NB4 (cell line): ENCODE measurements around the gene RCAN2.

Experiments used
- CTCF ChIP-seq: IDR thresholded peaks from one replicate; pipeline ENCODE4 v1.5.1; 2012; ENCODE audit warnings: low read depth, low read length
- MAX ChIP-seq: IDR thresholded peaks from 2 replicates; pipeline ENCODE4 v1.6.1; 2011; ENCODE audit warnings: low read depth, low read length
- MYC ChIP-seq: IDR thresholded peaks from 2 replicates; pipeline ENCODE4 v1.6.1; 2011; ENCODE audit warnings: low read depth, low read length
- POLR2A ChIP-seq: IDR thresholded peaks from 2 replicates; pipeline ENCODE4 v1.6.1; 2011; ENCODE audit warnings: mild to moderate bottlenecking; ENCODE audit not compliant: insufficient read length; ENCODE audit errors: extremely low read depth

DNA sequence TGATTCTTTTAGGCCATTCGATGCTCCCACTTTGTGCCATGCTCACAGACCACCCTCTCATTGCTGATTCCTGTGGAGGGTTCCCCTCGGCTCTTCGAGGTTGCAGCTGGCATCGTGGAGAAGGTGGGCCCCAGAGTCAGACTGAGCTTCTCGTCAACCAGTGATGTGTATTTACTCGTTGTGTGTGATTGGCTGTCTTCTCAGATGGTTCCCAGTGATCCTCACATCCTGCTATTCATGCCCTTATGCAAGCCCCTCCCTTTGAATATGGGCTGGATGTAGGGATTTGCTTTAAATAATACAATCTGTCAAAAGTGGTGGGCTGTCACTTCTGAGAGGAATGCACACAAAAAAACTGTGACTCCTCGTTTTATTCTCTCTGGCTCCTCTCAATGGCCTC lies 220.9 kb downstream of the RCAN2 start:
- no peak for TF ChIP-seq CTCF
- TF ChIP-seq MYC: no peak
- no peak for TF ChIP-seq POLR2A
- TF ChIP-seq MAX: no peak
